ENCODE data around the gene MAP7D1.

DNA sequence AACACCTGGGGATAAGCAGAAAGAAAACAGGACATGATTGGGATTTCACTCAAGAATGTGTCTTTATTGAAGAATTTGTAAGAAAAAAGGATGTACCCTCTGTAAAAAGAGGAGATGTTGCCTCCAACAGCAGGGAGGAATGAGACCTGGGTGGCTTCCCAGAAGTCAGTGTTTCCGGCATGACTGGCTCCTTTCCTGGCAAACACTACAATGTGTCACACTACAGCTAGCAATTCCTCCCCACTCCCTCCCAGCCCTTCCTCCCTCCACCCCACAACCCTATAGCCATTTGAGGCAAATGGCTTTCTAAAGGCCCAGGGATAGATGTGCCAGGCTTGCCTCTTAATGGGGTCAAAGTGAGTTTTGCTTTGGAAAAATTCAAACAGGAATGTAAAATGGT, 19.4 kb upstream of the MAP7D1 start:
- TF ChIP-seq CTCF (IDR thresholded peaks at IDR 0.05; ENCODE audit: low read depth, low read length) (no peak), POLR2A (IDR thresholded peaks at IDR 0.05; ENCODE audit: extremely low read depth, insufficient read length) (no peak), MYC (IDR thresholded peaks at IDR 0.05; ENCODE audit: low read depth, low read length) (no peak)
- TF ChIP-seq, protein P1, sequence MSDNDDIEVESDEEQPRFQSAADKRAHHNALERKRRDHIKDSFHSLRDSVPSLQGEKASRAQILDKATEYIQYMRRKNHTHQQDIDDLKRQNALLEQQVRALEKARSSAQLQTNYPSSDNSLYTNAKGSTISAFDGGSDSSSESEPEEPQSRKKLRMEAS (IDR thresholded peaks at IDR 0.05; ENCODE audit: low read depth, low read length): no peak
